DMS53 treated with DMSO at 0.1 percent for 48 hours (cell line): ENCODE results near the gene GANC.

Experiments
- DNase-seq: peaks from one replicate; lab custom pipeline; 2025; ENCODE audit not compliant: unreplicated experiment; lab: John Stamatoyannopoulos, UW

The GANC gene

GRCh38 chr15:42374810-42375209 is 101.8 kb downstream of the GANC start:
- DNase-seq: no peak

DNA sequence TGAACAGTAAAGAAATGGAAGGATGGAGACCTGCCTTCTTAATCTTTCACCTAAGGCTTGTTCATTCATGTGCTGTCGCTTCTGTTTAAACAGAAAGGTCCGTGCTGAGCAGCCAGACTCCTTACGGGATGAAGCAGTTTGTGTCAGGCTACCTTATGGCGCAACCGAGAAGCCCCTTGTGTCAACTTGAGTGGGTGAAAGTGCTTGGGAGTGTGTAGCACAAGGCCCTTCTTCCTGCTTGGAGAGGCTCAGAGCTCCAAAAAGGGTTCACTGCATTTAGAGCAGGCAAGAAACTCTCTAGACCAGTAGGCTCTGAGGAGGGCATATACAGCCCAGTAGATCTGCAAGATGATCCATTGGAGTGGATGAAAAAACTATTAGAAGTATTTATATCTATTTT is 102.3 kb downstream of the GANC start:
- DNase-seq: no peak

DNA sequence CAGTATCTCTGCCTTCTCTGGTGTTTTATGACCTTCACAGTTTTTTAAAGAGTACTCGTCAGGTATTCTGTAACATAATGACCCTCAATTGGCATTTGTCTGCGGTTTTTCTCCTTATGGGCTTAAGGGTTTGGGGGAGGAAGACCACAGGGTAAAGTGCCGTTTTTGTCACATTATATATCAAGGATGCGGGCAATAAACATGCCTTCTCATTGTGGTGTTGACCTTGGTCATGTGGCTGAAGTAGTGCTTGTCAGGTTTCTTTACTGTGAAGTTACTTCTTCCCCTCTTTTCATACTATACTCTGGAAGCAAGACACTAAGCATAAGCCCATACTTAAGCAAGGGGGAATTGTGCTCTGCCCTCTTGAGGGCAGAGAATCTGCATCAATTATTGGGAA is 102.9 kb downstream of the GANC start:
- DNase-seq: no peak

DNA sequence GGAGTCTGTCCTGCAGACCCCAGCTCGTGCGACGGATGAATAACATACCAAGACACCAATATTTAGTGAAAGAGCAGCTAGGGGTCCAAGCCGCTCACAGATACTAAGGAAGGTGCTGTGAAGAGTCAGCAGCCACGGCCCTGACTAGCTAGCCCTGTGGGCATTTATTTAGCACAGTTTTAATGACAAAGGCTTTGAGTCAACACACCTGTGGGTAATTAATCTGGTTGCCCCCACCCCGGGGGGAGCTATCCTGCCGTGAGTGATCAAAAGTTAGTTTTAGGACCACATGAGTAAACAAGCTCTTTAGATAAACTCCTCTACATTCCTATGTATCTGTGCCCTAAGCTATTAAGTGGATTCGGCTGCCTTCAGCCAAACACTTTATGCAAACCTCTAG is 105.0 kb downstream of the GANC start:
- DNase-seq: no peak

- DNase-seq: no peak
These were observed 111.6 kb downstream of the GANC start for GRCh38 chr15:42384597-42384996.

- DNase-seq: peak; percentile 30
These were observed 112.4 kb downstream of the GANC start for GRCh38 chr15:42385206-42385979.

DNA sequence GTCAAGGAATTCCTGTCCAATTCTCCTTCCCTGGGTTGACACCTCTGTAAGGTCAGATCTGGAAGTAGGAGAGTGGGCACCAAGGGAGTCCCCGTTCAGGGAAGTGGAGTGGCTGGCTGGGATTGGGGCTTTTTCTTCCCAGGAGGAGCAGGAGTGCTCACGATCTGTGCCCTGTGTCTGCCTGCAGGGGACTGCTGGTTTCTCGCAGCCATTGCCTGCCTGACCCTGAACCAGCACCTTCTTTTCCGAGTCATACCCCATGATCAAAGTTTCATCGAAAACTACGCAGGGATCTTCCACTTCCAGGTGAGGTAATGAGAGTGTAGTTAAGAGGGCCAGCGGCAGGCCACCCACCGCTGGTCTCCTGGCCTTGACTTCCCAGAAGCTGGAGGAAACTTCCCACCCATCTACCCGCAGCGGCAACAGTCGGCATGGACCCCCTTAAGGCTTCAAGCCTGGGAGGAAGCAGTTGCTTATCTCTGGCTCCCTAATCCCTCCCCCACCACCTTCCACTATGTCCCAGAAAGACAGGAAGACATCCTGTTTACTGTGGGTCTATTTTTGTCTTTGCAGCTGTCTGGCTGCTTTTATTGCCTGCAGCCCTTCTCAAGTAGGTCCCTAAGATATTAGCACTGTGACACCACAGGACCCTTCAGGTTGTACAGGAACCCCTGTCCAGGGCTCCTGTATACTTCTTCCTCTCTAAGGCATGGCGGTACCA is 113.1 kb downstream of the GANC start:
- no peak for DNase-seq

- DNase-seq: no peak
These were observed 114.6 kb downstream of the GANC start for GRCh38 chr15:42387603-42388002.

DNA sequence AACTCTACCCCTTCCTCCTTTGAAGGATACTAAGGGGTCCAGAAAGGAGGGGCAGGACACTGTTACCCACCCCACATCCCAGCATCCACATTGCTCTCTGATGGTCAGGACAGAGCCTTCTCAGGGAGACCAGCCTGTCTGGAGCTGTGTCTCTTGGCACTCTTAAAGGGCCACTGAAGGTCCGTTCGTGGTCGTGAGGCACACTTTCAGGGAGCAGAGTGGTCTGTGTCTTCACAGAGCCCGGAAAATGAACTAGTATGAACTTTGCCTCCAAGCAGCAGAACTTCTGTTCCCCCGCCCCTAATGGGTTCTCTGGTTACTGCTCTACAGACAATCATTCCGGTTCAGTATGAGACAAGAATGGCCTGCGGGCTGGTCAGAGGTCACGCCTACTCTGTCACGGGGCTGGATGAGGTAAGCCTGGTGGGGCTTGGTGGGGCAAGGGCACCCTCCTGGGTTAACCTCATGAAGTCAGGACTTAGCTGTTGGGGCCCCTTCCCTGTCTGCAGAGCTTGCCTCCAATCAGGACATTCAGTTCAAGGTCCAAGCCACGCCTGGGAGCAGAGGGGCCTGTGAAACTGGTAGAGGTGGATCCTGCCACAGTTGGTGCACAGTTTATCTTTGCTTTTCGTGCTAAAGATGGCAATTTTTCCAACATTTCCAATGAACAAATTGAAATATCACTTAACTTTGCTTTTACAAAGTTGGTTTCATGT is 119.5 kb downstream of the GANC start:
- no peak for DNase-seq

DNA sequence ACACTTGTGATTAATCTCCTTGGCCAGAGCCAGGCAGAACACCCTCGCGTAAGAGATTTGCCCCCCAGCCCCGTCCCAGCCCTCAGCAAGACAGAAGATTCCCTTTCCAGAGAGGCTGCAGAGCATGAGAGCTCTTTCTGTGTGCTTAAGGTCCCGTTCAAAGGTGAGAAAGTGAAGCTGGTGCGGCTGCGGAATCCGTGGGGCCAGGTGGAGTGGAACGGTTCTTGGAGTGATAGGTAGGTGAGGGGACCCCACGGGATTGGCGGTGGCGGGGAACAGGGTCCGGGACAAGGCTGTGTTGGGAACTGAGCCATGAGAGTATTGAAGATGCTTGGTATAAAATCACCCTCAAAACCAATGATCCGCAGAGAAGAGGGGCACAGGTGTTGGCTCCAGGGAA is 121.1 kb downstream of the GANC start:
- no peak for DNase-seq

DNA sequence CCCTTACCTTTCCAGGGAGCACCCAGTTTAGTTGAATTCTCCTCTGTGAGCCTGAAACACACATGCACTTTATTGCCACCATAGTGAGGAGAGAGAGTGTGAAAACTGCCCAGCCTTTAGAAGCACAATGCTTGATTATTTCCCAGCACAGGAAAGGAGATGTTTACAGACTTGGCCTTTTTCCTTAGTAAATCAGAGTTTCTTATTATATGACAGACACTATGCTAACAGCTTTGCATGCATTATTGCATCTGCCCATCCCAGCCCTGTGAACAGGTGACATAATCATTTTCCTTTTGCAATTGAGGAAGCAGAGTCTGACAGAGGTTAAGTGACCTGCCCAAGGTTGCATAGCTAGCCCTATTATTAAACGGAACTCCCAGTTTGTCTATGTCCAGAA is 122.8 kb downstream of the GANC start:
- DNase-seq: no peak

GRCh38 chr15:42401544-42402454 is 128.8 kb downstream of the GANC start:
- DNase-seq: no peak

DNA sequence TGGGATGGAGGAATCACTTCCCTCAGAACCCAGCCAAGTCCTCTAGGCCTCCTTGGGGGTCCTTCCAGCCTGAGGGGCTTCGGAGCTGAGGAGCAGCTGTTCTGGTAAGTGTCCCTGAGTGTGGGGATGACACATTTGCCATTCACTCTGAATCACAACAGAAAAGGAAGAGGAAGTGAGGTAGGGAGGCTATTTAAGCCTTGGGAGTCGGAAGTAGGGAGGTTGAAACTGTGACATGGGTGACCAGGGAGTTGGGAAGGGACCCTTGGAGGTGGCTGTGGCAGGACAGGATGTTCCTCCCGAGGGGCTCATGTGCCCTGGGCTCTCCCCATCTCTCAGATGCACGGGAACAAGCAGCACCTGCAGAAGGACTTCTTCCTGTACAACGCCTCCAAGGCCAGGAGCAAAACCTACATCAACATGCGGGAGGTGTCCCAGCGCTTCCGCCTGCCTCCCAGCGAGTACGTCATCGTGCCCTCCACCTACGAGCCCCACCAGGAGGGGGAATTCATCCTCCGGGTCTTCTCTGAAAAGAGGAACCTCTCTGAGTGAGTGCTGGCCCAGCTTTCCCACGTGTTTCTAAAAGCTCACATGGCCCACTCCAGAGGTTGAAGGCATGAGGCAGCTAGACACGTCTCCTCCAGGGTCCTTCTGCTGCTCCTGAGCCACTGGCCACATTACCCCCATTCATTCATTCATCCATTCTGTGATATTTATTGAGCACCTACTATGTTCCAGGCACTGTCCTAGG is 129.6 kb downstream of the GANC start:
- no peak for DNase-seq

- no peak for DNase-seq
These were observed 130.4 kb downstream of the GANC start for GRCh38 chr15:42403389-42403788.

DNA sequence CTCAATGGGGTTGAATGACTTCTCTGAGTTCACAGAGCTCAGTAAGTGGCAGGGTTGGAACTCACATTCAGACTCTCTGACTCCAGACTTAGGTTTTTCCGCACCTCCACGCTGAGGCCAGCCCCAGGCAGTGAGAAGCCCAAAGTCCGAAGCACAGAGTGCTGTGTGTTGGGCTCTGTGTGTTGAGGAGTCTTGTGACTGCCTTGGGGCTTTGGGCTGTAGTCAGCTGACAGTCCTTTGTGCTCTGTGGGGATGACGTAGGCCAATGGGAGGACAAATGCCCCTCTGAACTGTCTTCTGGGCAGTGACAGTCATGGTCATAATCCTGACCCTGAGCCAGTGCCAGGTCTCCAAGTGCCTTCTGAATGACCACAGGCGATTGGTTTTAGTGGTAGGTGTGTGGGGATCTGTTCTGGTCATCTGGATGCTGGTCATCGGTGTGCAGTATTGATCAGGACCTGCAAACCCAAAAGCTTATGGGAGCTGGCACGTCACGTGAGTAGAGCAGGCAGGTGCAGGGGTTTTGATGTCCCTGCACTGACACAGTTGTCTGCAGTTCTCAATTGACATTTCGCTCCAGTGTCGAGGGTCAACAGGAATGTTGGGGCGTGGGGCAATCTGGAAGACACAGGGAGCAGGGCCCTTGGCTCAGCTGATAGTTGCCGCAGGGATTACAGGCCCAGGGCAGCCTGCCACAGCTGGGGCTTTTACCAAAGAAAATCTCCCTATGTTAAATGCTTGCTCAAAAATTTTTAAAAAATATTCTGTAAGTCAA is 131.6 kb downstream of the GANC start:
- DNase-seq: no peak

DNA sequence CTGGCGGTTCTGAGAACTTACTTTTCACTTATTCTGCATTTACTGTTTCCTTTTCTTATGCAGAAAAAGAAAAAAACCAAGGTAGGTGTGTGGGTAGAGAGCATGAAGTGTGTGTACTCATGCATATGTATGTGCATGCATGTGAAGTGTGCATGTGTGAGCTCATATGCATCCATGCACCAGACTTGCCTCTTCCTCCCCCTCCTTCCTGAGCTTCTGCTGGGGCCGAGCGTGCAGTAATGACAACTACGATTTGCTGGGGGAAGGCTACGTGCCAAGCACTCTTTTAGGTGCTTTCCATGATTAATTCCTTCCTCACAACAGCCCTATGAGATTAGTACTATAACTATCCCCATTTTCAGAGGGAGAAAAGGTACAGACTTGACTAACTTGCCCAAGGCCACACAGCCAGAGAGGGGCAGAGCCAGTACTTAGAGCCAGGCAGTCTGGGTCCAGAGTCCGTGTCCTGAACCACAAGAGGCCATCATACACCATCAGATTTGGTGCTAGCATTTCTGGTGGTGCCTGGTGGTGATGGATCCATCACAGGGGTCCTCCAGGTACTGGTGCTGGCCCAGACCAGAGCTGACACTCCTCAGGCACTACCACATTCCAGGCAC is 133.0 kb downstream of the GANC start:
- DNase-seq: no peak
